Activated naive CD4-positive, alpha-beta T cell (primary cell): ENCODE results near the gene MICAL3.
"Not testable (repeated sequence)": the region's sequence is repeated elsewhere in the genome, so short reads cannot be mapped to it uniquely, and the experiment has no call there.

ENCODE experiments used
- DNase-seq, 4 experiments: peaks; one replicate each; lab custom pipeline; 2025; lab: John Stamatoyannopoulos, UW

Gene MICAL3

DNA sequence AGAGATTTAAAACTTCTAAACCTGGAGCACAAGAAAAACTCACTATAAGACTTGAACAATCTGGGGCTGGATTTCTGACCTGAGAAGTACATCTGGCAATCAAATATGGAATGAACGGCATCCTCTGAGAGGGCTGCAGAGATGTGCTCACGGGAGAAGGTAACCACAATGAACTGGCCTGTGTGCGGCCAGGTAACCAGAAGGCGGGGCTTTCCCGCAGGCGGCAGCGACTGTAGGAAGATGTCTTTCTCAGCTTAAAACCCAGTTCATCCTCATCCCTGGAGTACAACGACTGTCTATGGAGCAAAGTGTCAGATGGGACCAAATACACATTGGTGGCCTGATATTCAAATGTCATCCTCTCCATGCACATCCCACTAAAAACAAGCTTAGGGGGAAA, 24.5 kb downstream of the MICAL3 start:
- no peak for DNase-seq

DNA sequence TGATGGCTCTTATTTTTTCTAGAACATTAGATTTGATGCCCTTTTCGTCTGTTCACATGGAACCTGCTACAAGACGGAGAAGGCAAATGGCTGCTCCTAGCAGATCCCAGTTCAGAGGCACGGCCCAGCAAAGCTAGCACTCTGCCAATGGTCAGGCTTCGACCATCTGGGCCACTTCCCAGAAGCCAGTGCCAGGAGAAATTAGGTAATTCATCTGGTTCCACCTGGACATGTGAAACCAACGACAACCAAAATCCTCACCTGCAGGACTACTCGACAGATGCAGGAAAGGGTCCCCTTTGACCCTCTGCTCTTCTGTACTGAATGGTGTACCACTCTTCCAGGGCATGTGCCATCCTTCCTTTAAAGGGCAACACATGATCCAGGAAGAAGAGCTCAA, 25.4 kb downstream of the MICAL3 start:
- DNase-seq: no peak

DNA sequence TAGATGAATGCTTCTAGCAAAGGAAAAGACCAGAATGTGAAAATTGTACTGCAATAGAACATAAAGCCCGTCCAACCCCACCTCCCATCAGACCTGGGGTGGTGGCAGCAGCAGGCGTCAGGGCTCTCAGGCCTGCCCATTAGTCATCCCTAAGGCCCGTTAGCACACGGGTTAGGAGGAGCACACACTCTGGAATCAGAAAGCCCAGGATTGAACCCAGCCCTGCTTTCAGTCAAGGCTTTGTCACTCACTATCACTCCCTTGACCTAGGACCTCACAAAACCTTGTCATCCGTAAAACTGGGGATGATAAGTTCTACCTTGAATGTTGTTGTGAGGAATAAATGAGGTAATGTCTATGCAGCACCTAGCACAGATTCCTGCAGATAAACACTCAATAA, 26.9 kb downstream of the MICAL3 start:
- no peak for DNase-seq

DNA sequence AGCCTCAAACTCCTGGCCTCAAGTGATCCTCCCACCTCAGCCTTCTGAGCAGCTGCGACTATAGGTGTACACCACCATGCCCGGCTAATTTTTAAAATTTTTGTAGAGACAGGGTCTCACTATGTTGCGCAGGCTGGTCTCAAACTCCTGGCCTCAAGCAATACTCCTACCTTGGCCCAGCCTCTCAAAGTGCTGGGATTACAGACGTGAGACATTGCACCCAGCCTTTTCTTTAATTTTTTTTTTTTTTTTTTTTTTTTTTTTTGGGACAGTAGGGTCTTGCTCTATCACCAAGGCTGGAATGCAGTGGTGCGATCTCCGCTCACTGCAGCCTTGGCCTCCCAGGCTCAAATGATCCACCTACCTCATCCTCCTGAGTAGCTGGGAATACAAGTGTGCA, 29.1 kb downstream of the MICAL3 start:
- DNase-seq: not testable (repeated sequence)

DNA sequence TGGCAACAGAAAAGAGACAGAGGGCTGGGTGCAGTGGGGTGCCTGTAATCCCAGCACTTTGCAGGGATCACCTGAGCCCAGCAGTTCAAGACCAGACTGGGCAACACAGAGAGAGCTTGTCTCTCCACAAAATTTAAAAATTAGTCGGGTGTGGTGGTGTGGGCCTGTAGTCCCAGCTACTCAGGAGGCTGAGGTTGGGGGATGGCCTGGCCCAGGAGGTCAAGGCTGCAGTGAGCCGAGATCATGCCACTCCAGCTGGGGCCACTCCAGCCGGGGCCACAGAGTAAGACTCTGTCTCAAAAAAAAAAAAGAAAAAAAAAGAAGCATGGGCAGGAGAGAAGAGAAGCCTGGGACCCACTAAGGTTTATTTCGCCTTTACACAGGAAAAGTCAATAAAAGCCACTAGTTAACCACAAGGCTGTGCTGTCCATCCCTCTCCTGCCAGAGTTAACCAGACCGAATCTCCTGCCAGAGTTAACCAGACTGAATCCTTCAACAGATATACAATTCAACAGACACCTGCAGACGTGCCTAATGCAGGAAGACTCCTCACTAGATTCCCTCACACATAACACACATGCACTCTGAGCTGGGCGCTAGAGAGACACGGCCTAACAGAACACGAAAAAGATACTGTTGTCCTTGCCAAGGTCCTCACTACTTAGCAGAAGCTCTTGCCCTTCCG, 29.8 kb downstream of the MICAL3 start:
- no peak for DNase-seq

DNA sequence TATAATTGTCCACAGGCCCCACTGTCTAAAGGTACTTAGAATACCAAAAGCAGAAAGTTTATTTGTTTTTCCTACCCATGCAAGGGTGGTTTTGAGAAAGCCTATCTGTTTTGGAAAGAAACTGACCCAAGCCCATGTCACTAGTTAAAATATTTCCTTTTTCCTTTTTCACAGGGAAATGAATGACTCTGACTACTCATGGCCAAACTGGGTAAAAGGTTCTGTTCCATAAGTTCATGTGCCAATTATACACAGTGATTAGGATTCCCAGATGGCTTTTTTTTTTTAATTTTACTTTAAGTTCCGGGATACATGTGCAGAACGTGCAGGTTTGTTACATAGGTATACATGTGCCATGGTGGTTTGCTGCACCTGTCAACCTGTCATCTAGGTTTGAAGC, 31.4 kb downstream of the MICAL3 start:
- not testable (repeated sequence) for DNase-seq

DNA sequence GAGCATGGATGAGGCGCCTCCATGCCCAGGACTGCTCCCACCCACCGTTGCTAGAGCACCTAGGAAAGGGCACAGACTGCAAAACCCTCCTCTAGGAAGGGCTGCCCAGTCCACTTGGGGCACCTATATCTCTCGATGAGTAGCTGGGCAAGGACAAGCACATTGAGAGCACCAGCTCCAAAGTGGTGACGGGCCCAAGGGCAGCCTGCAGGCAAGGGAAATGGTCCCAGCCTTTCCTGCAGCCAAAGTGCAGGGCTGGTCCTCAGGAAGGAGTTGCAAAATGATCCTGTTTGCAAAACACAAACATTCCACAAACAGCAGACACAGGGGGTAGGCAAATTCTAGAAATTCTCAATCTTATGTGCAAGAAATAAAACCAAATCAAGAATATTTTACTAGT, 32.4 kb downstream of the MICAL3 start:
- not testable (repeated sequence) for DNase-seq

DNA sequence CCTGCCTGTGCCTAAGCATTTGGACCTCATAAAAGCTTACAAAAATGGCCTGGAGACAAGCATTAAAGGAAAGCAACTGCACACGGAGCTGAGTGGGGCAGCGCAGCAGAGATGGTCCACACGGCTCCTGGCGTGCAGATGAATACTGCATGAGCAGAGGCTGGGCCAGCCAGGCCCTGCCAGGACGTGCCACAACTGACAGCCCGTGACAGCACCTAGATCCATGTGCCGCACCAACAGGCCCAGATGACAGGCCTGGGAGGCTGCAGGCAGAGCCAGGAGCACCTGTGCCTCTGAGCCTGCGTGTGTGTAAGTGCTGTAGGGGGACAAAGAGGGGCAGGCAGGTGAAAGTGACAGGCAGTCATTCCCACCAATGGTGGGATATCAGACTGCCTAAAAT, 33.4 kb downstream of the MICAL3 start:
- no peak for DNase-seq

DNA sequence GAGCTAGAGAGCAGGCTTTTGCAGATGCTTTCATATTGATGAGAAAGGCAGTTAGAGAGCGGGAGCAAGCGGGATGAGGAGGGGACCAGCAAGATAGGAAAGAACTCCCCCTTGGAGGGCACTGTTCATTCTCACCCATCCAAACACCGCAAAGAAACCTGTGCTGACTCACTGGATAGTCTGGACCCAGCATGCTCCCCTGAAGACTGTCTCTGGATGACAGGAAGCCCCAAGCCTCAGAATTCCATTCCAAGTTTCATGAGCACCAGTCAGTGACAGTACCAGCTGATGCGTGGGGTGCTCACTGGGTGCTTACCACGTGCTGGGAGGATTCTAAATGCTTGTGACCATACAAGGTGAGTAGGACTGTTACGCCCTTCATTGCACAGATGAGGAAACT, 34.2 kb downstream of the MICAL3 start:
- no peak for DNase-seq

DNA sequence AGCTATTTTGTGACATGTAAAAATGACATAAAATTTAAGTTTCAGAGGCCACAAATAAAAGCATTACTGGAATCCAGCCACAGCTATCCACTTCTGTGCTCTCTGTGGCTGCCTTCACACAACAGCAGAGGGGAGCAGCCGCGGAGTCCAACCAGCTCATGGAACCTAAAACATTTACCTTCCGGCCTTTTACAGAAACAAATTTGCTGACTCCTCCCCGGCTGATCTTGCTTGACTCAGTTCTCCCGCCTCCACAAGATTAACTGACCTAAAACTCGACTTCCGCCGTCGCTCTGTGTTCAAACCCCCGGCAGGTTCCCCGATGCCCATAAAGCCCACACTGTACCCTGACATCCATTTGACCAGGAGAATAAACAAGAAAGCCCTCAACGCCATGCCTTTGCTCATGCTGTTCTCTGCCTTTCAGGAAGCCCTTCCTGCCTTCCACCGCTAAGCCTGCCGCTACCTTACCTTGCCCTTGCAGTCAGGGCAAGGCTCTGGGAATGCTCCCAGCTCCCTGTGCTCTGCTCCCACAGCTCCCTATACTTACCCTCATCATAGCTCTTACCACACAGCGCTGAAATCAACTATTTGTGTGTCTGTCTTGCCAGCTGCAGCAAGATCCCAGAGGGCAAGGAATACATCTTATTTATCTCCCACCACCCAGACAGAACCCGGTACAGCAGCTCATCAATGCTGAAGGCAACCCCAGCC, 35.4 kb downstream of the MICAL3 start:
- no peak for DNase-seq

DNA sequence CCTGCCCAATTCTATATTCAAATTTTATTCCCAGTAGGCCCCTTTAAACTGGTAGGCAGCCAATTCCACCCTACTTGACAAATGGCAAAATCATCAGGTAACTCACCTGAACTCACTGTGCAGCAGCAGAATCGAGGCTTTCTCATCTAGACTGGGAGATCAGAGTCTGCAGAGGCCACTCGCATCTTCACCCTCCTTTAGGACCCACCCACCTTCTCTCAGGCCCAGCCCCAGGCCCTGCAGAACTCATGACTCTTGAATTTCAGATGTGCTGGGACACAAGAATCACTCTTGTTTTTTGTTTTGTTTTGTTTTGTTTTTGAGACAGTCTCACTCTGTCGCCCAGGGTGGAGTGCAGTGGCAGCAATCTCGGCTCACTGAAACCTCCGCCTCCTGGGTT, 38.8 kb downstream of the MICAL3 start:
- no peak for DNase-seq

DNA sequence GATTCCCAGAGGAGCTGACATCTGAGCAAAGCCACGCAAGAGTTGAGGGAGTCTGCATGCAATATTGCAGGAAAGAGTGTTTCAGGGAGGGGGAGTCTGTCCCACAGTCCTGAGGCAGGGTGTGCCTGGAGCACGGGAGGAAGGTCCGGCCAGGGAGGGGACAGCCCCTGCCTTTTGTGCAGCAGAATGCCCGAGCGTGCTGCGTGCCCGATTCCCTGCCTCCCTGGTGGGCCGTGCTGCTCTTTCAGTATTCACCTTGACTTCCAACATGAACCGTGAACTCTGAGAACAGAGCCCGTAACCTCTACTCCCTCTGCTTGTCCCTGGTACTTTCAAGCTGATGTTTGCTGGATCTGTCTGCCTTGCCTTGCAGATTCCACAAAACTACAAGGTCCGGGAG, 39.3 kb downstream of the MICAL3 start:
- not testable (repeated sequence) for DNase-seq

DNA sequence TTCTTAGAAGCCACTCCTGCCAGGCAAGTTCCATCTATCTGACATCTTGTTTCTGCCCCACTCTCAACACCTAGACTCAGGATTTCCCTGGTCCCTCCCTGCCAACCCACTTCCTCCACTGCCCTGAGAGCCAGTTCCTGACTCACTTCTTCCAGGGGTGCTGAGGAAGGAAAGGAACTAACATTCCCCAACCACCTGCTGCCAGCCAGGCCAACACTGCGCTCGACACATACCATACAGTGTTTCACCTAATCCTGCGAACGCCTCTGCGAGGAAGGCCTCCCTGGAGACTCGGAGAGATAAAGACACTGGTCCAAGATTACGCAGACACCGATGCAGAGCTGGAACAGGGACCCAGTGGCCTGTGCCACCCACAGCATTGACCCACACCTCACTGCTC, 40.2 kb downstream of the MICAL3 start:
- DNase-seq: no peak

DNA sequence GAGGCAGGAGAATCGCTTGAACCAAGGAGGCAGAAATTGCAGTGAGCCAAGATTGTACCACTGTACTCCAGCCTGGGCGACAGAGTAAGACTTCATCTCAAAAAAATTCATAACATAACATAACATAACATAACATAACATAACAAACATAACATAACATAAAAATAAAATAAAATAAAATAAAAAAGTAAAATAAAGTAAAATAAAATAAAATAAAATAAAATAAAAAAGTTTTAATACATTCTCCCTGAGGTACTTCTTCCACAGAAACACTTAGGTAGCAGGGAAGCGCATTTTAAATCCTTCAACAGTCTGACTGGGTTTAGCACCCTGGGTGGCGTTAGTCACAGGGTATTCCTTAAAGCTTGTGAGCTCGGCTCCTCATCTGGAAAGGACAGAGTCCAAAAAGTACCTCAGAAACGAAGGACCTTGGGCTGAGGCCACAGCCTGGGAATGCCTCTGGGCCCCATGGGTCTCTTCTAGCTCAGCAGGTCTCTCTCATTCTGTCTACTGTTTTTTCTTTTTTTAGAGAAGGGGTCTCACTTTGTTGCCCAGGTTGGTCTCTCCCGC, 41.7 kb downstream of the MICAL3 start:
- DNase-seq: no peak

DNA sequence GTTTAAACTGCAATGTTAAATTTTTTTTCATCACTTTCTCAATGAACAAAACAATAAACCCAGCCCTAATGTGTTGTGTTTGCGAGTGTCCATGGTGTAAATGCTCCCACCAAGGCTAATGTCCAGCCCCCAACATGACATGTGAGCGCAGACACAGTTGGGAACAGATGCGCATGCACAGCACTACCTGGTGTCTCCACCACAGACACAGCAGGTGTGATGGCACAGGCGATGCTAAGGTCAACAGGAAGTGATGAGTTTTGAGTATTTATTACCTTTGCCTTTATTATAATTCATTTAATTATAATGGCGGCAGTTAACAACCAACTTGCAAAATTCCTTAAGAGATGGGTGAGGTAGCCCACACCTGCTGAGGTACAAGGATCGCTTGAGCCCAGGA, 42.9 kb downstream of the MICAL3 start:
- DNase-seq: no peak

DNA sequence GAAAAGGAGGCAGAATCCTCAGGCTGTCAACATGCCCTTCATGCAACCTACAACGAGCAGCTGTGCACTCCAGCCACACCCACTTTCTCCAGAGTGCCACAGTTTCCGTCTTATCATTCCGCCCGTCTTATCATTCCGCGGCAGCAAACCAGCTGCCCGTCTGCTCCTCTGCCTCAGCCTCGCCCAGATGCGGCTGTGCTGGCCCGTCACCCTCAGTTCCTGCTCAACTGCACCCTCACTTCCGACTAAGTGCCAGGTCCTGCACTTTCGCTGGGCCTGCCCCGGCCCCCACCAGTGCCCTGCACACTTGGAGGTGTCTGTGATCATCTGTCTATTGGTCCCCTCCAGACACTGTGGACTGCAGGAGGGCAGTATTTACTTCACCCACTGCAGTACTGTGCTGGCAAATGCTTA, 43.7 kb downstream of the MICAL3 start:
- peak in 1 of 4 experiments; percentile 29 for DNase-seq

DNA sequence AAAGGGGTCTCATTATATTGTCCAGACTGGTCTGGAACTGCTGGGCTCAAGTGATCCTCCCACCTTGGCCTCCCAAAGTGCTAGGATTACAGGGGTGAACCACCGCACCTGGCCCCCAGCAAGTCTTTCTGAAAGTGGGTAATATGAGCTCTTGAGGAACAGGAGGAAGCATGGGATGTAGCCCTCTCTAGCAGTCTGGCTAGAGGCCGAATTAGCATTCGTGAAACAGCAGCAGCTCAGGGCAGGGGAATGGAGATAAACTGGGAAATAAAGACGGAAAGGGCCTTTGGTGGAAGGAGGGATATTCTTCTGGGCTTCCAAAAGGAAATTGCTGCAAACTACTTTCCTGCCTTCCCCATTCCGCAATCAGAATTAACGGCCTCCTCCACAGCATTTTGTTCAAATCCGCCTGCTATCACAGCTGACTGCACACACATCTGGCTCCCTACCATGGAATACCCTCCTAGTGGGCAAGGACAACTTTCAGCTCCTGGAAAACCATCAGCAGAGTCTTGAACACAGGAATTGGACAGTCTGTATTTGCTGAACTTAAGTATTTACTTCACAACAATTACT, 44.3 kb downstream of the MICAL3 start:
- no peak for DNase-seq

DNA sequence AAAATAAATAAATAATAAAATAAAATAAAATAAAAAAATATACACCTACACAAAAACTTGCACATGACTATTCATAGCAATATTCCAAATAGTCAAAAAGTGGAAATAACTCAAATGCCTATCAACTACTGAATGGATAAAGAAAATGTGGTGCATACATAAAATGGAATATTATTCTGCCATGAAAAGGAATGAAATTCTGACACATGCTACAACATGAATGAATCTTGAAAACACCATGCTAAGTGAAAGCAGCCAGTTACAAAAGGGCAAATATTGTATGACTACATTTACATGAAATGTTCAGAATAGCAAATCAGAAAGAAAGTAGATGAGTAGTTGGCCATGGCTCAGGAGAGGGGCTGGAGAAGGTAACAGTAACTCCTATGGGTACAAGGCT, 46.3 kb downstream of the MICAL3 start:
- no peak for DNase-seq

DNA sequence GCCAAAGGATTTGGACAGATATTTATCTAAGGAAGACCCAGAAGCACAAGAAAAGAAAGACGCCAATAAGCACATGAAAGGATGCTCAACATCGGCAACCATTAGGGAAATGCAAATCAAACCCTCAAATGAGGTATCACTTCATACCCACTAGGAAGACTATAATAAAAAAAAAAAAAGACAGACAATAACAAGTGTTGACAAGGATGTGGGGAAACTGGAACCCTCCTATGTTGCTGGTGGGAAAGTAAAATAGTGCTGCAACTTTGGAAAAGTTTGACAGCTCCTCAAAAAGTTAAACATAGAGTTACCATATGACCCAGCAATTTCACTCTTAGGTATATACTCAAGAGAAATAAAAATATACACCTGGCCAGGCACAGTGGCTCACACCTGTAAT, 47.0 kb downstream of the MICAL3 start:
- DNase-seq: no peak

DNA sequence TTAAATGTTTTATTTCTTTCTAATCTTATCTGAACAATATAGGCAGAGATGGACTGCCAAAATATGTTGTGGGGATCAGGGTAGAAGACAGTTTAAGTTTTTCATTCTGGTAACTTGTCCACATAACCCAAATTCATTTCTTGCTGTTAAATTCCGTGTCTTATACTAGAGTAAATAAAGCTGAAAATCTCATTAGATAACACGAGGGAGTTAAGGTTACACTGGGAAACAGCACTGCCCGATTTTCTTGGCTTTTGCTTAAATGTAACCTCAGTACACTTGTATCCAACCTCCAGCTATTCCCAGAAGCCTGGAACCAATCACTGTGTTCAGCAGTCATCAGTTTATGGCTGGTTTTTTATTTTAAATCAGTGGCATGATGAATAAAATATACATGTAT, 48.2 kb downstream of the MICAL3 start:
- DNase-seq: no peak

DNA sequence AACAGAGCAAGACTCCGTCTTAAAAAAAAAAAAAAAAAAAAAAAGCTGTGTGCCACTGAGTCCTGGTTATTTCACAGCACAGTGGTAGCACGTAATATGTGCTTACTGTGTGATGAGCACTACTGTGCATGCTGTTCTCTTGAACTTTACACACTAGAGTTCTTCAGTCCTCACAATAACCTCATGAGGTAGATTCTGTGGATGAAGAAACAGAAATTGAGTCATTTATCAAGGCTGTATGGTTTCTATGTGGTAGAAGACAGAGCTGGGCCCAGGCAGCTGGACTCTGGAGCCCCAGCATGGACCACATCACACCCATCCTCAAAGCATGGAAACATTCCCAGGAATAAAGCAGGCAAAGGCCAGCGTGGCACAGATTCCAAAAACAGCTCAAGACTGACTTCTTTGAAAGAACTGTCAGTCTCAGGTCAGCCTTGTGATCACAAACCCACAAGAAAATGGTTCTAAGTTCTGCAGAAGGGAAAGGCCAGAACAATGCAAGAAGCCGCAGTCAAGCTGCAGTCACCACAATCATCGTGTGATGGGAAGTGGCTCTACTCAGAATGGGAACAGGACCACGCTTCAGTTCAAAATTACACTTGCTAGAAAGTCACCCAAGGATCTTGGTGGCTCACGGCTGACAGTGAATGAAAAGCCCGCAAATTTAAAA, 49.5 kb downstream of the MICAL3 start:
- DNase-seq: no peak

DNA sequence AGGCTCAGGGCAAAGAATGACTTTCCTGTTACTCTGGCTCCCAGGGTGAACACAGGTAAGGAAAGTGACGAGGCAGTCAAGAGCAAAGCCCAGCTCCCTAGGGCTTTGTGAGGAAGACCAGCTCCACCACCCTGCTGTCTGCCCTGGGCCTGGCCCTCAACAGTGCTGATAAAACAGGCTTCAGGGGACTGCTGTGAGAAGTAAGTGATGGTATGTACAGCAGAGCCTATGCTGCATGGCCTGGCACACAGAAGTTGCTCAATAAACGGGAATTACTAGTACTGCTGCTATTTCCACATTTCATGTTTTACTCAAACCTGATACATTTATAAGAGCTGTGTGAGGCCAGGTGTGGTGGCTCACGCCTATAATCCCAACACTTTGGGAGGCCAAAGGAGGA, 50.3 kb downstream of the MICAL3 start:
- no peak for DNase-seq

DNA sequence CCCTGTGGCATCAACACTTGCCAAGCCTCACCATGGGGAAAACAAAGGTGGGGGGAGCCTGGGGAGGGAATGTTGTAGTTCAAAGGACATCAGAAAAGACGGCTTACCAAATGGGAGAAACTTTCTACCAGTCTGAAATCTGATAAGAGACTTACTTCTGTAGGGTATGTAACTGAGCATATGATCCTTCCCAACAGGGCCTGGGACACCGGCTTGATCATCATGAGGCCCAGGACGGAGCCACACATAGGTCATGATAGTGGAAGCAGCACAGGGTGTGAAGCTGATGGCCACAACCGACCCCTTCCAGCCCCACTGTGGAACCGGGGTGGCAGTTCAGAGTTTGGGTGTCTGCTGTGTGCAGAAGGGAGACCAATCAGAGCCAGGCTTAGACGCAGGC, 51.1 kb downstream of the MICAL3 start:
- no peak for DNase-seq
